Medulla oblongata (tissue), 1 donor: Measurements from ENCODE around the gene DDX59.
"Not testable (repeated sequence)": the region's sequence is repeated elsewhere in the genome, so short reads cannot be mapped to it uniquely, and the experiment has no call there.

ENCODE experiments used
- DNase-seq: peaks from one replicate; pipeline ENCODE4 v3.0.0-alpha.2; 2015; ENCODE audit errors: extremely low spot score

Gene DDX59

GRCh38 chr1:200630515-200630899, 39.2 kb downstream of the DDX59 start:
- DNase-seq = not testable (repeated sequence)

GRCh38 chr1:200629876-200630514, 39.7 kb downstream of the DDX59 start:
- DNase-seq = no peak

GRCh38 chr1:200628223-200628881, 41.4 kb downstream of the DDX59 start:
- DNase-seq = no peak

- no peak for DNase-seq
Measured at GRCh38 chr1:200627575-200628222, 42.0 kb downstream of the DDX59 start.

- DNase-seq = no peak
Measured at GRCh38 chr1:200626853-200627534, 42.7 kb downstream of the DDX59 start.

- DNase-seq = no peak
Measured at GRCh38 chr1:200625381-200625824, 44.3 kb downstream of the DDX59 start.

- no peak for DNase-seq
Measured at GRCh38 chr1:200624679-200625335, 44.9 kb downstream of the DDX59 start.

GRCh38 chr1:200620273-200621131, 49.2 kb downstream of the DDX59 start, which contains the start of gene KIF14:
Gene KIF14, minus strand, starts transcription at chr1:200620751. Its CDS starts 2,028 bp downstream, at chr1:200618723.
- peak; percentile 93 for DNase-seq

GRCh38 chr1:200619894-200620272, 49.8 kb downstream of the DDX59 start:
- no peak for DNase-seq

GRCh38 chr1:200610846-200611245, 58.9 kb downstream of the DDX59 start:
- no peak for DNase-seq

GRCh38 chr1:200602632-200603031, 67.1 kb downstream of the DDX59 start:
- DNase-seq = no peak
